ENCODE results near the gene SDK2.

DNA sequence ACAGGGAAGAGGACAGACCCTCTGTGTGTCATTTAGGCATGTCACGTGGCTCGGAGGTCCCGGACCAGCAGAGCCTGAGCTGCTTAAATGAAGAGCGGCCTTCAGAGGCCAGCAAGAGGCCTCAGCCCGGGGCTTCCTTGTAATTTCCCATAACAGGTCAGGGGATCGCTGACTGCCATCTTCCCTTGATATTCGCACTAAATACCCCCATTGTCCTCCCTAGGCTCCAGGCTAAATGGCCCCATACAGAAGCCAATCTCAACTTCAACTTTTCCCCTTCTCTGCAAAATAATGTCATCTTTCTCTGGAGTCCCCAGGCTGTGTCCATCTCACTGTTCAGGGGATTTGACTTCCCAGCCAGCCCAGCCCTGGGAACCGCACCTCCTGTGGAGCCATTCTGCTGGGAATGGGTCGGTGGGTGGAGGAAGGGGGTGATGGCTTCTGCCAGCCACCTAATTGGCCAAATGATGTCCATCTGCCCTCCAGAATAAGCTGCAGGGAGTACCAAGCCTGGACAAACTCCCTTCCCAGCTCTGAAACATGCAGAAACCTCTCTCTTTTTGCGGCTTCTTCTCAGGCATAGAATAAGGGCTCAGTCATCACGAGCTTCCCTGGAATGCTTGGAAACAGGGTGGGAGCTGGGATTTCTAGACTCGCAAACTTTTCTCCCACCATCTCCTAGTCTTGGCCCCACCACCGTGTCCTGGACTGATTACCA lies 129.9 kb downstream of the SDK2 start:
- TF ChIP-seq, protein P1, sequence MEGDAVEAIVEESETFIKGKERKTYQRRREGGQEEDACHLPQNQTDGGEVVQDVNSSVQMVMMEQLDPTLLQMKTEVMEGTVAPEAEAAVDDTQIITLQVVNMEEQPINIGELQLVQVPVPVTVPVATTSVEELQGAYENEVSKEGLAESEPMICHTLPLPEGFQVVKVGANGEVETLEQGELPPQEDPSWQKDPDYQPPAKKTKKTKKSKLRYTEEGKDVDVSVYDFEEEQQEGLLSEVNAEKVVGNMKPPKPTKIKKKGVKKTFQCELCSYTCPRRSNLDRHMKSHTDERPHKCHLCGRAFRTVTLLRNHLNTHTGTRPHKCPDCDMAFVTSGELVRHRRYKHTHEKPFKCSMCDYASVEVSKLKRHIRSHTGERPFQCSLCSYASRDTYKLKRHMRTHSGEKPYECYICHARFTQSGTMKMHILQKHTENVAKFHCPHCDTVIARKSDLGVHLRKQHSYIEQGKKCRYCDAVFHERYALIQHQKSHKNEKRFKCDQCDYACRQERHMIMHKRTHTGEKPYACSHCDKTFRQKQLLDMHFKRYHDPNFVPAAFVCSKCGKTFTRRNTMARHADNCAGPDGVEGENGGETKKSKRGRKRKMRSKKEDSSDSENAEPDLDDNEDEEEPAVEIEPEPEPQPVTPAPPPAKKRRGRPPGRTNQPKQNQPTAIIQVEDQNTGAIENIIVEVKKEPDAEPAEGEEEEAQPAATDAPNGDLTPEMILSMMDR (IDR thresholded peaks at IDR 0.05), result no peak
- TF ChIP-seq POLR2A (IDR thresholded peaks at IDR 0.05), result no peak

Measured in right lobe of liver (tissue), 4 donors.